ENCODE data around the gene BCAP29. TPM values are rescaled to one million over a fixed set of nuclear protein-coding genes. Genes with fewer than 3 reads are reported as not detected.

Gene BCAP29
- total RNA-seq, 1 donor from 2014 or later = 24.9 TPM

- no peak overlapping the region for H3K4me3 Mint-ChIP-seq
- no peaks in the 10 kb centered on the region for H3K27me3 Mint-ChIP-seq
- peaks cover 15% of the 10 kb centered on the region for H3K9me3 Mint-ChIP-seq
- H3K27ac Mint-ChIP-seq = no peak overlapping the region
- DNase-seq (no peak), ATAC-seq (ENCODE audit: low read depth) (no peak)
- ChIA-PET POLR2A (no interaction called here), CTCF (no interaction called here)
- H3K4me1 Mint-ChIP-seq = peaks cover 2% of the 10 kb centered on the region
- no peak for TF ChIP-seq CTCF (IDR thresholded peaks at IDR 0.05)
- peaks cover 66% of the 10 kb centered on the region for H3K36me3 Mint-ChIP-seq (ENCODE audit: low read depth)
- intact Hi-C loops (cut with micrococcal nuclease) = no loop called here
Observed at GRCh38 chr7:107543338-107543993, 36.6 kb upstream of the BCAP29 start.

- ATAC-seq (ENCODE audit: low read depth) (no peak), DNase-seq (no peak)
- no peak for TF ChIP-seq CTCF (IDR thresholded peaks at IDR 0.05)
- intact Hi-C loops (cut with micrococcal nuclease) = no loop called here
- Mint-ChIP-seq H3K4me1 (no peaks in the 10 kb centered on the region), H3K27me3 (no peaks in the 10 kb centered on the region), H3K9me3 (peaks cover 15% of the 10 kb centered on the region), H3K36me3 (ENCODE audit: low read depth) (peaks cover 65% of the 10 kb centered on the region), H3K27ac (no peak overlapping the region), H3K4me3 (no peak overlapping the region)
- POLR2A ChIA-PET = no interaction called here
- CTCF ChIA-PET = no interaction called here
Observed at GRCh38 chr7:107544848-107545591, 35.0 kb upstream of the BCAP29 start.

- peaks cover 67% of the 10 kb centered on the region for H3K36me3 Mint-ChIP-seq (ENCODE audit: low read depth)
- no peaks in the 10 kb centered on the region for H3K9me3 Mint-ChIP-seq
- no peak overlapping the region for H3K27ac Mint-ChIP-seq
- no peaks in the 10 kb centered on the region for H3K27me3 Mint-ChIP-seq
- ChIA-PET CTCF (no interaction called here), POLR2A (no interaction called here)
- ATAC-seq (ENCODE audit: low read depth) = no peak
- intact Hi-C loops (cut with micrococcal nuclease) = no loop called here
- H3K4me1 Mint-ChIP-seq = peaks cover 10% of the 10 kb centered on the region
- no peak for TF ChIP-seq CTCF (IDR thresholded peaks at IDR 0.05)
- no peak overlapping the region for H3K4me3 Mint-ChIP-seq
- no peak for DNase-seq
Observed at GRCh38 chr7:107551936-107552335, 28.1 kb upstream of the BCAP29 start.

- CTCF ChIA-PET = no interaction called here
- no peak for ATAC-seq (ENCODE audit: low read depth)
- TF ChIP-seq CTCF (IDR thresholded peaks at IDR 0.05) = no peak
- intact Hi-C loops (cut with micrococcal nuclease) = no loop called here
- Mint-ChIP-seq H3K4me1 (peaks cover 16% of the 10 kb centered on the region), H3K9me3 (no peaks in the 10 kb centered on the region), H3K36me3 (ENCODE audit: low read depth) (peaks cover 53% of the 10 kb centered on the region), H3K4me3 (no peak overlapping the region), H3K27me3 (no peaks in the 10 kb centered on the region), H3K27ac (no peak overlapping the region)
- POLR2A ChIA-PET = interaction anchor here (0.6 kb wide), 1 partner anchor 23 kb away, joined by 3 read pairs; no protein-coding TSS in a partner anchor
- DNase-seq = no peak
Observed at GRCh38 chr7:107555893-107556292, 24.2 kb upstream of the BCAP29 start.

- Mint-ChIP-seq H3K4me3 (no peak overlapping the region), H3K27ac (no peak overlapping the region), H3K27me3 (no peaks in the 10 kb centered on the region), H3K36me3 (ENCODE audit: low read depth) (peaks cover 30% of the 10 kb centered on the region), H3K9me3 (no peaks in the 10 kb centered on the region), H3K4me1 (peaks cover 36% of the 10 kb centered on the region)
- ATAC-seq (ENCODE audit: low read depth) (no peak), DNase-seq (no peak)
- ChIA-PET POLR2A (no interaction called here), CTCF (no interaction called here)
- TF ChIP-seq CTCF (IDR thresholded peaks at IDR 0.05) = no peak
- intact Hi-C loops (cut with micrococcal nuclease) = loop anchor here (5.0 kb wide), 2 partner anchors 77 to 393 kb away; partner anchors contain the start of gene HBP1
Observed at GRCh38 chr7:107559864-107560263, 20.2 kb upstream of the BCAP29 start.

All from activated B cell treated with CpG ODN at 0.5 μM for 24 hours (primary cell).